Colonic mucosa (tissue), 4 donors: ENCODE measurements around the gene GNRHR. TPM values are rescaled to one million over a fixed set of nuclear protein-coding genes. Genes with fewer than 3 reads are reported as not detected.

Experiments used
- DNase-seq: peaks from one replicate; pipeline ENCODE4 v3.0.0-alpha.2; 2020
- H3K27ac ChIP-seq: fragments of 200-600 bp; one replicate; pipeline ENCODE4 v1.8.0; 2021
- H3K27me3 ChIP-seq: fragments of 200-600 bp; one replicate; pipeline ENCODE4 v1.8.0; 2021
- H3K36me3 ChIP-seq: fragments of 200-600 bp; one replicate; pipeline ENCODE4 v1.8.0; 2021
- H3K4me1 ChIP-seq: fragments of 200-600 bp; one replicate; pipeline ENCODE4 v1.8.0; 2021; ENCODE audit warnings: mild to moderate bottlenecking
- H3K4me3 ChIP-seq: fragments of 200-600 bp; one replicate; pipeline ENCODE4 v1.8.0; 2021
- H3K9ac ChIP-seq, 2 donors: one replicate each; pipeline ENCODE4 v1.7.0; 2013; ENCODE audit warnings: control low read depth in 2 of 2, low read depth in 2 of 2, low read length in 2 of 2
- H3K9me3 ChIP-seq: fragments of 200-600 bp; one replicate; pipeline ENCODE4 v1.8.0; 2021
- CTCF ChIP-seq: fragments of 200-600 bp; IDR thresholded peaks from one replicate; pipeline ENCODE4 v1.8.0; 2022; ENCODE audit warnings: antibody characterized with exemption, mild to moderate bottlenecking
- intact Hi-C: fragments of 100-400 bp; cut with DNase I; formaldehyde crosslinking; loops from one replicate; pipeline ENCODE4 v1.14.1; 2022
- total RNA-seq, 2 donors: library from RNA; stranded (reverse); fragmentation: NEBNext Ultra II Directional in 1 of 2; extraction: Animal tissue kit (Norgen Biotek cat#: 25700) in 1 of 2; gene quantifications; one replicate each; pipeline ENCODE4 v1.2.1, GENCODE V29; 2021
- donor health status: healthy.
- donor health status: DM: no; HTN: no; CAD: no.
- donor health status: DM: no; HTN: no; CAD: no.

GNRHR gene
- total RNA-seq, 2 donors from 2014 or later = not detected

GRCh38 chr4:67704843-67705242 is 49.3 kb downstream of the GNRHR start:
- no peaks in the 10 kb centered on the region for H3K4me1 ChIP-seq
- no peaks in the 10 kb centered on the region for H3K9me3 ChIP-seq
- TF ChIP-seq CTCF = no peak
- no peak overlapping the region for H3K4me3 ChIP-seq
- no peaks in the 10 kb centered on the region for H3K36me3 ChIP-seq
- no peak overlapping the region for H3K9ac ChIP-seq
- no peaks in the 10 kb centered on the region for H3K27me3 ChIP-seq
- DNase-seq = no peak
- no peak overlapping the region for H3K27ac ChIP-seq
- intact Hi-C loops = no loop called here

GRCh38 chr4:67702166-67702565 is 52.0 kb downstream of the GNRHR start:
- H3K9me3 ChIP-seq = no peaks in the 10 kb centered on the region
- DNase-seq = no peak
- no peaks in the 10 kb centered on the region for H3K27me3 ChIP-seq
- no peak overlapping the region for H3K27ac ChIP-seq
- no peaks in the 10 kb centered on the region for H3K4me1 ChIP-seq
- H3K36me3 ChIP-seq = no peaks in the 10 kb centered on the region
- no peak overlapping the region for H3K9ac ChIP-seq
- H3K4me3 ChIP-seq = no peak overlapping the region
- TF ChIP-seq CTCF = no peak
- intact Hi-C loops = no loop called here

DNA sequence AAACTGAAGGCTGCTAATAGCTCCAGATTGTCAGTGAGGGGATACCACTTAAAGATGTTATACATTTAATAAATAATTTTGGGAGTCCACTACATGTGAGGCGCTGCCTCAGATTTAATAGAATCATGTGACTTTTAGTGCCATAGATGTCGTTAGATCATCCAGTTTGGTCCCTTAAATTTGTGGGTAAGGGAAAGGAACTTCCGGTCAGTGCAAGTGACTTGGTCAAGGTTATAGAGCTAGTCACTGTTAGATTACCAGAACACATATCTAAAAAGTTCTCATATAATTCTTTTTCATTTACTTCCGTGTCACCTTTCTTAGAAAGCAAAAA is 52.7 kb downstream of the GNRHR start:
- intact Hi-C loops = no loop called here
- H3K4me3 ChIP-seq = peak overlapping the region; percentile 91
- no peak for TF ChIP-seq CTCF

DNA sequence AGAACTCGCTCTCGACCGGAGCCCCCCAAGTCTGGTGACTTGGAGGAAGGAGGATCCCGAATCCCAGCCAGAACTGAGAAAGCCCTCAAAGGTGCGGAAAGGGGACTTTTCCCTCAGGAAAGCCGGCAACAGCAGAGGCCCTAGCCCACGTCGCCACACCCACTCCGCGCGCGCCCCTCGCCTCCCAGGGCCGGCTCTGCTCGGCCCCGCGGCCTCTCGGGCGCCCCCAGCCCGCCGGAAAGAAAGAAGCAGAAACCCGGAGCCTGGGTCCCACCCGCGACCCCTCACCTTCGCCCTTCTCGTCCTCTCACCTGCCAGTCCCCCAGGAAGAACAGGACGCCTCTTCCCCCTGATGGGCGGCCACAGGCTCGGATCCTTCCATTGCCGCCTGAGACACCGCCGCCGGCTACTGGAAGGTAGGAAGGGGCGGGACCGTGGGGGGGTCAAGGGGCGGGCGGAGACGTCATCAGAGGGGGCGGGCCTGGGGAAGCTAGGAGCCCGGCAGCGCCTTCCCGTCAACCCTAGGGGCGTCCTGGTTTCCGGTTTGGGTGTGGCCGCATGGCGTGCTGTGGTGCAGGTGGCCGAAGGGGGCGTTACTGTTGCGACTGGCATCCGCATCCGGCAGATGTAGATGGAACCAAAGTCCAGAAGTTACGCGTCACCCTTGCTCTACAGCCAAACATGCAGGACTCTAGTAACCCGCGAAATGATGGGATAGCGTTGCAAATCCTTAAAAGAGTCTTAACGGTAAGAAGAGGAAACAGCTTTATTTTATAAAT is 53.3 kb downstream of the GNRHR start, which contains the start of gene UBA6:
TSS of gene UBA6 (minus strand) at position 418 of the 779 bp plus-strand sequence. CDS start at position 382, 36 bp downstream.
- Histone ChIP-seq H3K4me3 (peak within 1 kb of the TSS; percentile 91), H3K9ac (peak within 1 kb of the TSS; percentile 84 to 92), H3K27ac (peak within 1 kb of the TSS; percentile 84), H3K9me3 (no peaks in the 10 kb centered on the region), H3K36me3 (no peaks in the 10 kb centered on the region), H3K4me1 (no peaks in the 10 kb centered on the region), H3K27me3 (no peaks in the 10 kb centered on the region)
- intact Hi-C loops = no loop called here
- peak; percentile 55 for TF ChIP-seq CTCF
- peak; percentile 98 for DNase-seq

More for the DNA sequence above, 52.7 kb downstream of the GNRHR start:
- Histone ChIP-seq H3K27me3 (no peaks in the 10 kb centered on the region), H3K9me3 (no peaks in the 10 kb centered on the region), H3K4me1 (no peaks in the 10 kb centered on the region), H3K36me3 (no peaks in the 10 kb centered on the region), H3K27ac (peak overlapping the region; percentile 84), H3K9ac (peak overlapping the region in 1 of 2 donors; percentile 73)
- DNase-seq = no peak

GRCh38 chr4:67700116-67700737 is 54.0 kb downstream of the GNRHR start:
- peak overlapping the region; percentile 84 to 92 for H3K9ac ChIP-seq
- no peak for TF ChIP-seq CTCF
- H3K36me3 ChIP-seq = no peaks in the 10 kb centered on the region
- no peaks in the 10 kb centered on the region for H3K4me1 ChIP-seq
- intact Hi-C loops = no loop called here
- no peak for DNase-seq
- H3K27ac ChIP-seq = peak overlapping the region; percentile 84
- no peaks in the 10 kb centered on the region for H3K27me3 ChIP-seq
- no peaks in the 10 kb centered on the region for H3K9me3 ChIP-seq
- peak overlapping the region; percentile 91 for H3K4me3 ChIP-seq
